Measurements from ENCODE around the gene HOXC13.

The HOXC13 gene

GRCh38 chr12:53939141-53940108, 794 bp downstream of the HOXC13 start:
- DNase-seq = no peak

DNA sequence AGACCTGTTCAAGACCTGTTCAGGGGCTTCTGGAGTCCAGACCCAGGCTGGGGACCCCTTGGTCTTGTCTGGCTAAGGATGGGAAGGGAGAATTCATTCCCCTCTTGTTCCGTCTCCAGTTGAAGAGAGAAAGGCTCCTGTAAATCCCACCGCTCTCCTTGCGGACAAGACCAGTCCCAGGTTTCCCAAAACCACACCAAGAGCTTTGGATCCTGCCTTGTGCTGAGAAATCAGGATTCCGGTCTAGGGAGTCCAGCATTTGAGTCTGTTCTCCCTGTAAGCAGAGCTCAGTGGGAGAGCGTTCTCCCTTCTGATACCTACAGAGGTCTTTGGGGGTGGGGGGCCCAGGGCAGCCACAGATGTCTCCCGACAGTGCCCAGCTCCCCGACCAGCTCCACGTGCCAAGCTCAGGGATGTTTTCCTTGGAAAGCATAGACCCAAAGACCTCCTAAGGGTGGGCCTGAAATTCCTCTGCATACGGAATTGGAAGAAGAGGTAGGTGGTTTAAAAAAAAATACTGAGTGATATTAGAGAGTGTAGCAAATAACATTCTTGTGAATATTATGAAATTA, 1.9 kb downstream of the HOXC13 start:
- no peak for DNase-seq

DNA sequence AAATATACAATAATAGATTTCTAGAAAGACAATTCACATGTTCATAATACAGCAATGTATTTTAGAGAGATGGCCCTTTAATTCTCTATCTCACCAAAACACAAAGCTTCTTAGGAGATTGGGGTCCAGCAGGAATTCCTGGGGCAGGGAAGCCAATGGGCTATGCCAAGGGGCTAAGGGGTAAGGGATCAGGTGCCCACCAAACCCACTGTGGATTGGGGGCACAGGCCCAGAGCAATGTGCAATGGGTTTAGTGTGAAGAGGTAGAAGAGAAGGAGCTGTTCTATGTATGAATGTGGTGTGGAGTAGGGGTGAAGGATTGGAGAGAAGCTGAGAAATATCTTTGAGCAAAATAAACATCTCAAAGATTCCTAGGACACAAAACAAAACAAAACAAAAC, 2.6 kb downstream of the HOXC13 start:
- no peak for DNase-seq

- DNase-seq = no peak
Observed at GRCh38 chr12:53941750-53942149, 3.1 kb downstream of the HOXC13 start.

GRCh38 chr12:53942467-53942997, 3.9 kb downstream of the HOXC13 start:
- no peak for DNase-seq

DNA sequence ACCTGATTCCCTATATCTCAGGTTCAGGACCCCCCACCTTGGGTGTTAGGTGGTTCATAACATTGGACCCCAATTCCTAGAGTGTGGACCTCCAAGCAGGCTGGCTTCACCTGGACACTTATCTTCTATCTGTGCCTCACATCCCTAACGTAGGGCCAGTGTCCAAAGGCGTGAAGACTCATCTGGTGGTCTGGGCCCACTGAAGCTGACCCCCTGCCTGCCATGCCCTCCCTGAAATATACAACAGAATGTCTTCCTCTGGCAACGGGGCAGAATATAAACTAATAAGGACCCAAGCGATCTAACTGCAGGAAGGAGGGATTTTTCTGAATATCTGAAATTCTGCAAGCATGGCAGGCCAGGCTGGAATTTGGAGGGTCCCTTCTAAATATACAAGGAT, 5.6 kb downstream of the HOXC13 start:
- DNase-seq = no peak

GRCh38 chr12:53944907-53945847, 6.5 kb downstream of the HOXC13 start:
- DNase-seq = no peak

DNA sequence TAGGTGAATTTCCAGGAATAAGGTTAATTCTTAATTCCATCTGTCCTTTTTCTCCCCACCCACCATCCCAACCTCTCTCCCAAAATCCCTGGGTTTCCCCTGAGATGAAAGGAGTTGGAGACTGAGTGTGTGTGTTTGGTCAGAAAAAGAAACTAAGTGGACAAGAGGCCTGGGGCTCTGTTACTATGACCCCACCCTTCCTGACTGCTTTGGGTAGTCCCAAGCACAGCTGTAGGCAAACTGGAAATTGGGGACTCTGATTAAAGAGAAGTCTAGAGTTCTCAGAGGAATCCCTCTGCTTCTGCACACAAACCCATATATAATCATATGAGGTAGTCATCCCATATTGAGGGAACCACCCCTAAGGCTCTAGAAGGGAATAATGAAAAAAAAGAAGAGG, 9.1 kb downstream of the HOXC13 start:
- no peak for DNase-seq

GRCh38 chr12:53948650-53949593, 10.3 kb downstream of the HOXC13 start:
- DNase-seq = no peak

- DNase-seq = peak; percentile 11
Observed at GRCh38 chr12:53949631-53950436, 11.2 kb downstream of the HOXC13 start.

DNA sequence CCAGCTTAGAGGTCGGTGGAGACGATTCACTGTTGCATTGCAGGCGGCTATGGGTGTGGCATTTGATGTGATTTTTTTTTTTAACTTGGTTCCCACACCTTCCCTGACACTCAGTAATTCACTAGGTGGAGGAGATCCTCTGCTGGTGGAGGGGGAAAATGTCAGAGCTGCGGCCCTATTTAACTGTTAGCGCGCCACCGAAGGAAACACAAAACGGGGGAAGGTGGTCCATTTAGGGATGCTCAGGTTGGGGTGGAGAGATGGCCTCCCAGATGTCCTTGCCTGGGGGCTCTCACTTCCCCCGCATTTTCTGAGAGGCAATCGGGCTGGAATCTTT, 11.8 kb downstream of the HOXC13 start:
- DNase-seq = peak; percentile 19

GRCh38 chr12:53950789-53951576, 12.4 kb downstream of the HOXC13 start:
- DNase-seq = no peak

DNA sequence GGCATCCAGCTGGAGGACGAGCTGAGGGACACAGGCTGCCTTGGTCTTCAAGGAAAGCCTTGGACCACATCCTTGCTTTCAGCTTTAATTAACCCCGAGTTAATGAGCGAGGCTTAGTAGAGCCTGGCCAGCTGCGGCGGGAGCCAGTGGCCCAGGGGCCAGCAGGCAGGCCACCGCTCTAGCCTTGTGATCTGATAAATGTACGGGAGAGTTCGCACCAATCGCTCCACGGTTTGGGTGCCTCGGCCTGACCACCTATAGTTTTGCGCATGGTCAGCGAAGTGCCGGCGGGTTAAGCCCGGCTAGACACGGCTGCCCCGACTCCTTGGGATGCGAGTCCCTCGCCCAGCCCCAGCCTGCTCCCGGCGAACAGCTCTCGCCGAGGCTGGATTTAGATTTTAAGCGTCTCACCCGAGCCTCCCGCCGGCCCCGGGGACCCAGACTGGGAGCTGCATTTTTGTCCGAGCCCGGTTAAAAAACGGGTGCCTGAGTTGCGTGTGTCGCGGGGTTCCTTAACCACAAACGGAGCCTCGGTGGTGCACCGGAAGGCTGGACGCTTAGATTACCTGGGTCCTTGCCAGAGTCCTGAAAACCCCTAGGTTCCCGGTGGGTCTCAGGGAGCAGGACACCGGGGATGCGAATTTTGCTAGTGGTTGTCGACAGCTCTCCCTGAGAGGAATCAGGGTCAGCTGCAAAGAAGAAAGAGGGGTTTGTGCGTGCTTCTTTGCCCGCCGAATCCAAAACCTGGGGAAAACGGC, 13.1 kb downstream of the HOXC13 start:
- no peak for DNase-seq

DNA sequence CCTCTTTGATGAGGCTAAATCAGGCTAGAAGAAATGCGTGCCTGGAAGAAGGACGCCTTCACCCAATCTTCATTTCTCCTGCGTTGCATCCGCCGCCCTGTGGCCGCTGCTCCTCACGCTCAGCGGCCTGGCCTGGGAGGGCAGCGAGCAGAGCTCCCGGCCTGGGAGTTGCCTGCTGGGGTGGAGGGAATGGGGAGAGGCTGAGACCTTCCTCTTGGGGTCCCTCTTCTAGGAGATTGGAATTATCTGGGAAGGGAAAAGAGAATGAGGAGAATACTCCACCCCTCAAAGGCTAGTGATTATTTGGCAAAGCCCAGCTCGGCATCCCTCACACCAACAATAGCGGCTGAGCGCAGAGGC, 13.7 kb downstream of the HOXC13 start:
- no peak for DNase-seq

- no peak for DNase-seq
Observed at GRCh38 chr12:53952871-53953734, 14.5 kb downstream of the HOXC13 start.

- no peak for DNase-seq
Observed at GRCh38 chr12:53953831-53954693, 15.4 kb downstream of the HOXC13 start.

- DNase-seq = no peak
Observed at GRCh38 chr12:53954694-53955035, 16.0 kb downstream of the HOXC13 start, which contains the start of gene HOXC12. Gene HOXC12 (plus strand): TSS chr12:53954903. CDS start chr12:53954930, 27 bp downstream.
